ENCODE results near the gene NAT14. TPM values are rescaled to one million over a fixed set of nuclear protein-coding genes. Genes with fewer than 3 reads are reported as not detected.

Gene NAT14
- total RNA-seq, 4 donors from 2014 or later, result 2.5 to 5.3 (median 4.1) TPM

- TF ChIP-seq POLR2A (IDR thresholded peaks at IDR 0.05) (no peak), CTCF (IDR thresholded peaks at IDR 0.05) (no peak)
- intact Hi-C loops (cut with DNase I; ENCODE audit: low total_unique reads), result no loop called here
- H3K4me3 ChIP-seq (ENCODE audit: low read depth, poor library complexity, severe bottlenecking), result no peak overlapping the region
- DNase-seq (ENCODE audit: low spot score in 2 of 2), result no peak
- 76 to 80% methylated on average over 12 of the region's 12 CpGs for WGBS, 2 donors
Measured at GRCh38 chr19:55535173-55535964, 50.4 kb downstream of the NAT14 start.

DNA sequence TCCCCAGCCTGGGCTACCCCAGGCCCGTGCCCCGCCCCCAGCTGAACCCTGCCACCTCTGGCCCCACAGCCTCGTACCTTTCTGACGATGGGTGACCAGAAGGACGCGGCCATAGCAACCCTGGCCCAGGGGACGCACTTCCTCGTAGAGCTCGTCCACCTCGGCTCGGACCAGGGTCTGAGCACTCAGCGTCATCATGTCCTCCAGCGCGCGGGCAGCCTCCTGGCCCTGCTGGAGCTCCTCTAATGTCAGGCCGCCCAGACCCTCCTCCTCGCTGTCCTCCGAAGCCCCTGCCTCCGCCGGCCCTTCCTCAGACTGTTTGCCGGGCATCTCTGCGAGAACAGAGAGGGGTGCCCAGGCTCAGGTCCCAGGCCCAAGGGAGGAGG lies 51.0 kb downstream of the NAT14 start:
- 87 to 89% methylated on average over 22 of the region's 22 CpGs for WGBS, 2 donors
- no peak for TF ChIP-seq POLR2A (IDR thresholded peaks at IDR 0.05)
- no peak for TF ChIP-seq CTCF (IDR thresholded peaks at IDR 0.05)
- H3K4me3 ChIP-seq (ENCODE audit: low read depth, poor library complexity, severe bottlenecking), result no peak overlapping the region
- intact Hi-C loops (cut with DNase I; ENCODE audit: low total_unique reads), result no loop called here
- DNase-seq (ENCODE audit: low spot score in 2 of 2), result no peak

GRCh38 chr19:55536366-55536765 lies 51.4 kb downstream of the NAT14 start:
- no peak for DNase-seq (ENCODE audit: low spot score in 2 of 2)
- TF ChIP-seq POLR2A (IDR thresholded peaks at IDR 0.05) (no peak), CTCF (IDR thresholded peaks at IDR 0.05) (no peak)
- WGBS, 2 donors, result 87 to 89% methylated on average over 10 to 11 of the region's 11 CpGs
- intact Hi-C loops (cut with DNase I; ENCODE audit: low total_unique reads), result no loop called here
- H3K4me3 ChIP-seq (ENCODE audit: low read depth, poor library complexity, severe bottlenecking), result no peak overlapping the region

Other genes with a start within 250 kb of the NAT14 start
- gene PPP6R1, start 226.2 kb upstream of the NAT14 start, total RNA-seq, result 10 to 100 TPM; 29.4 to 47.9 (median 37.5) TPM
- 10 to 100 TPM; 17.8 to 35.5 (median 25.6) TPM for gene HSPBP1, start 205.1 kb upstream of the NAT14 start, total RNA-seq
- 1 to 10 TPM in 1 of 4 donors, under 1 TPM in 1, not detected in 2; 0.44 to 4.6 TPM for gene BRSK1, start 201.2 kb upstream of the NAT14 start, total RNA-seq
- under 1 TPM in 1 of 4 donors, not detected in 3; 0.58 TPM for gene TMEM150B, start 159.8 kb upstream of the NAT14 start, total RNA-seq
- gene KMT5C, start 145.3 kb upstream of the NAT14 start, total RNA-seq, result 10 to 100 TPM; 16.5 to 25.4 (median 20.3) TPM
- 1 to 10 TPM in 1 of 4 donors, under 1 TPM in 2, not detected in 1; 0.42 to 1.1 (median 0.49) TPM for gene COX6B2, start 130.5 kb upstream of the NAT14 start, total RNA-seq
- not detected for gene GARIN5B, start 121.9 kb upstream of the NAT14 start, total RNA-seq
- gene IL11, start 114.7 kb upstream of the NAT14 start, total RNA-seq, result under 1 TPM in 3 of 4 donors, not detected in 1; 0.23 to 0.68 (median 0.46) TPM
- not detected for gene TMEM190, start 108.4 kb upstream of the NAT14 start, total RNA-seq
- gene TMEM238, start 100.9 kb upstream of the NAT14 start, total RNA-seq, result 10 to 100 TPM; 32.2 to 61.6 (median 47.5) TPM
- gene RPL28, start 99.3 kb upstream of the NAT14 start, total RNA-seq, result 100 to 1,000 TPM; 466 to 875 (median 590) TPM
- 10 to 100 TPM in 1 of 4 donors, 1 to 10 TPM in 3; 6.2 to 14.6 (median 9.2) TPM for gene UBE2S, start 77.4 kb upstream of the NAT14 start, total RNA-seq
- gene SHISA7, start 41.9 kb upstream of the NAT14 start, total RNA-seq, result under 1 TPM in 1 of 4 donors, not detected in 3; 0.10 TPM
- gene ISOC2, start 23.5 kb upstream of the NAT14 start, total RNA-seq, result 10 to 100 TPM; 31.0 to 73.1 (median 66.4) TPM
- not detected for gene C19orf85, start 20.4 kb upstream of the NAT14 start, total RNA-seq
- gene ZNF628, start 8.6 kb upstream of the NAT14 start, total RNA-seq, result 10 to 100 TPM in 3 of 4 donors, 1 to 10 TPM in 1; 5.4 to 17.9 (median 12.2) TPM
- 1 to 10 TPM in 3 of 4 donors, under 1 TPM in 1; 0.64 to 6.2 (median 3.0) TPM for gene SSC5D, start 3.2 kb downstream of the NAT14 start, total RNA-seq
- gene SBK2, start 51.9 kb downstream of the NAT14 start, total RNA-seq, result not detected
- under 1 TPM in 1 of 4 donors, not detected in 3; 0.26 TPM for gene SBK3, start 60.4 kb downstream of the NAT14 start, total RNA-seq
- 1 to 10 TPM; 4.2 to 5.1 (median 4.6) TPM for gene ZNF579, start 95.7 kb downstream of the NAT14 start, total RNA-seq
- 10 to 100 TPM in 1 of 4 donors, 1 to 10 TPM in 3; 5.9 to 14.3 (median 7.7) TPM for gene FIZ1, start 114.3 kb downstream of the NAT14 start, total RNA-seq
- 10 to 100 TPM; 58.4 to 88.3 (median 78.3) TPM for gene ZNF524, start 115.1 kb downstream of the NAT14 start, total RNA-seq
- 10 to 100 TPM in 3 of 4 donors, 1 to 10 TPM in 1; 8.1 to 17.8 (median 12.3) TPM for gene ZNF865, start 120.5 kb downstream of the NAT14 start, total RNA-seq
- 10 to 100 TPM in 2 of 4 donors, 1 to 10 TPM in 2; 5.7 to 10.3 (median 8.3) TPM for gene ZNF784, start 139.4 kb downstream of the NAT14 start, total RNA-seq
- gene ZNF580, start 155.8 kb downstream of the NAT14 start, total RNA-seq, result 10 to 100 TPM; 14.1 to 38.0 (median 22.9) TPM
- gene ZNF581, start 158.5 kb downstream of the NAT14 start, total RNA-seq, result 10 to 100 TPM; 20.1 to 27.3 (median 22.8) TPM
- gene CCDC106, start 163.0 kb downstream of the NAT14 start, total RNA-seq, result 10 to 100 TPM in 1 of 4 donors, 1 to 10 TPM in 3; 7.9 to 10.4 (median 8.5) TPM
- 100 to 1,000 TPM in 3 of 4 donors, 10 to 100 TPM in 1; 78.8 to 149 (median 106) TPM for gene U2AF2, start 169.8 kb downstream of the NAT14 start, total RNA-seq
- 100 to 1,000 TPM in 3 of 4 donors, 10 to 100 TPM in 1; 81.2 to 189 (median 120) TPM for gene EPN1, start 190.0 kb downstream of the NAT14 start, total RNA-seq

All from lower leg skin (tissue), 4 donors.